ENCODE data around the gene LGALS12. TPM values are rescaled to one million over a fixed set of nuclear protein-coding genes. Genes with fewer than 3 reads are reported as not detected.
A peak's percentile ranks its signal among the peaks of the same experiment; 100 is the strongest.

Gene LGALS12
- total and polyA plus RNA-seq, 10 of the 15 experiments (the other 5 are each of a cell fraction or from before 2014, with no cell fraction given) = not detected

- TF ChIP-seq PRDM15 (CRISPR knock-in tag; IDR thresholded peaks at IDR 0.05) (no peak), EP300 (IDR thresholded peaks at IDR 0.05; ENCODE audit: borderline replicate concordance in 1 of 2, control insufficient read depth in 1 of 2, low read depth in 2 of 2, low read length in 2 of 2) (no peak), SRF (IDR thresholded peaks at IDR 0.05; ENCODE audit: low read depth in 2 of 2, low read length in 2 of 2) (no peak), SMAD1 (IDR thresholded peaks at IDR 0.05; ENCODE audit: low read depth, partially characterized antibody) (no peak), SREBF1 (IDR thresholded peaks at IDR 0.05; ENCODE audit: low read length) (no peak)
Measured at GRCh38 chr11:63476618-63477017, 29.3 kb upstream of the LGALS12 start (continued).

DNA sequence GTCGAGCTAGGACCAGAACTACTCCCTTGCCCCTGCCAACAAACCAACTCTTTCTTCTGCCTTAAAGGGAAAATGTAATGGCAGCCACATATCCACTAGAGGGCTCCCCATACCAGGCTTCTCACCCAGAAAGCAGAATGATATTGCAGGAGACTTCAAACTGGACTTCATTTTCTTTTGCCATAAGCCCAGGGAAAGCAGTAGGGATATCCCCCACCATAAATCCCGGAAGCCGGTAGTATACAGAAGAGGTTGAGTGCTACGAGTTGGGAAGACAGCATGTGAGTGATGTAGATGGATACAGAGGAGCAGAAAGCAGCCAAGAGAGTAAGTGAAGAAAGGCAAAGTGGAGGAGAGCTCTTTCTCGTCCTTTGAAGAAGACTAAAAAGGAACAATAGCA is 27.0 kb upstream of the LGALS12 start:
- Histone ChIP-seq H2AFZ (ENCODE audit: control insufficient read depth, low read depth, low read length) (no peak overlapping the region), H3K79me2 (ENCODE audit: control insufficient read depth, insufficient read depth, low read length) (no peaks in the 10 kb centered on the region), H3K9ac (ENCODE audit: control insufficient read depth, insufficient read depth, low read length) (no peak overlapping the region), H3K9me3 (replicated peaks; ENCODE audit: control insufficient read depth, insufficient read depth, low read length) (no peaks in the 10 kb centered on the region), H3K36me3 (ENCODE audit: control insufficient read depth in 2 of 2, insufficient read depth in 2 of 2, low read length in 1 of 2) (no peaks in the 10 kb centered on the region), H3K27me3 (replicated peaks in 1 of 2; ENCODE audit: control insufficient read depth in 2 of 2, insufficient read depth in 2 of 2, low read length in 1 of 2) (no peaks in the 10 kb centered on the region), H3K4me1 (ENCODE audit: control insufficient read depth, insufficient read depth, low read length) (no peaks in the 10 kb centered on the region), H3K4me3 (no peak overlapping the region), H3K4me2 (ENCODE audit: control insufficient read depth, insufficient read depth) (no peak overlapping the region), H4K20me1 (ENCODE audit: control insufficient read depth, insufficient read depth) (no peaks in the 10 kb centered on the region), H3K27ac (ENCODE audit: control insufficient read depth, insufficient read depth) (no peak overlapping the region)
- intact Hi-C loops (cut with micrococcal nuclease; ENCODE audit: unreplicated experiment) (loop anchor here (1.0 to 2.0 kb wide), 2 partner anchors 157 to 260 kb away; no protein-coding TSS in a partner anchor), in situ Hi-C loops (cut with MboI) (loop anchor here (5.0 kb wide), 2 partner anchors 158 to 258 kb away; no protein-coding TSS in a partner anchor)
- 22% methylated on average over 5 of the region's 5 CpGs for WGBS (ENCODE audit: insufficient coverage, insufficient replicate concordance, low lambda C conversion rate, missing lambda C conversion rate)
- FAIRE-seq = peak; percentile 88
- TF ChIP-seq YY1 (IDR thresholded peaks at IDR 0.05; ENCODE audit: low read depth, low read length) = peak; percentile 85
- peak; percentile 100 for TF ChIP-seq RAD21 (IDR thresholded peaks at IDR 0.05; ENCODE audit: insufficient read depth, low read depth, low read length)
- 0 out of 2 replicates have a peak, but pooled peaks have one; percentile 21 for TF ChIP-seq RUNX3 (IDR thresholded peaks at IDR 0.05; ENCODE audit: low read length)
- 0 out of 4 replicates have a peak, but pooled peaks of 1 of the 2 experiments have one; percentile 15 for TF ChIP-seq IKZF2 (IDR thresholded peaks at IDR 0.05)
- TF ChIP-seq SMC3 (IDR thresholded peaks at IDR 0.05; ENCODE audit: borderline replicate concordance, low read length) = peak; percentile 100
- 0 out of 2 replicates have a peak, but pooled peaks have one; percentile 59 for TF ChIP-seq FOXM1 (IDR thresholded peaks at IDR 0.05; ENCODE audit: low read depth, low read length)
- TF ChIP-seq SMARCA5 (IDR thresholded peaks at IDR 0.05) = no peak
- peak; percentile 83 to 96 (median 89); a peak in 5 of 6 replicates for TF ChIP-seq CTCF (IDR thresholded peaks at IDR 0.05 in 2 of 3, conservative IDR thresholded peaks at IDR 0.05 in 1 of 3; ENCODE audit: control insufficient read depth in 2 of 3, extremely low read depth in 1 of 3, insufficient read depth in 1 of 3, low read depth in 3 of 3, low read length in 3 of 3)
- TF ChIP-seq NBN (IDR thresholded peaks at IDR 0.05) = peak; percentile 53
- TF ChIP-seq SIX5 (IDR thresholded peaks at IDR 0.05; ENCODE audit: low read depth, low read length, severe bottlenecking) = no peak
- TF ChIP-seq, protein P1, sequence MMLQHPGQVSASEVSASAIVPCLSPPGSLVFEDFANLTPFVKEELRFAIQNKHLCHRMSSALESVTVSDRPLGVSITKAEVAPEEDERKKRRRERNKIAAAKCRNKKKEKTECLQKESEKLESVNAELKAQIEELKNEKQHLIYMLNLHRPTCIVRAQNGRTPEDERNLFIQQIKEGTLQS (IDR thresholded peaks at IDR 0.05; ENCODE audit: borderline replicate concordance, extremely low read depth, low read depth, low read length) = no peak
- ChIA-PET RAD21 (ENCODE audit: unreplicated experiment) (interaction anchor here (0.6 to 4.5 kb wide), 21 partner anchors 11 to 358 kb away, joined by 3 to 113 read pairs (median 6); partner anchors contain the start of genes PLAAT2, PLAAT4 and RTN3), POLR2A (no interaction called here), CTCF (interaction anchor here (0.7 to 5.6 kb wide), 45 partner anchors 12 to 573 kb away, joined by 3 to 206 read pairs (median 4); partner anchors contain the start of genes ATL3, MARK2, PLAAT2 and PLAAT4), SMC1A (ENCODE audit: uncharacterized antibody, unreplicated experiment) (interaction anchor here (0.8 to 4.1 kb wide), 32 partner anchors 10 to 261 kb away, joined by 3 to 112 read pairs (median 5); partner anchors contain the start of gene PLAAT4)
- peak; percentile 83 for ATAC-seq
- DNase-seq (ENCODE audit: low read depth, low spot score) = peak; percentile 23
- BruUV-seq (replicated peaks) = no TSS peak

Measured in GM12878 (cell line).